HG03469 (cell line): Measurements from ENCODE around the gene GABRB3.

Source experiments
- ATAC-seq: cut with Tn5 transposase; IDR thresholded peaks from one replicate; pipeline ENCODE4 v1.9.1; 2021; ENCODE audit warnings: mild to moderate bottlenecking, moderate library complexity, moderate number of reproducible peaks; ENCODE audit not compliant: unreplicated experiment

GABRB3 gene

DNA sequence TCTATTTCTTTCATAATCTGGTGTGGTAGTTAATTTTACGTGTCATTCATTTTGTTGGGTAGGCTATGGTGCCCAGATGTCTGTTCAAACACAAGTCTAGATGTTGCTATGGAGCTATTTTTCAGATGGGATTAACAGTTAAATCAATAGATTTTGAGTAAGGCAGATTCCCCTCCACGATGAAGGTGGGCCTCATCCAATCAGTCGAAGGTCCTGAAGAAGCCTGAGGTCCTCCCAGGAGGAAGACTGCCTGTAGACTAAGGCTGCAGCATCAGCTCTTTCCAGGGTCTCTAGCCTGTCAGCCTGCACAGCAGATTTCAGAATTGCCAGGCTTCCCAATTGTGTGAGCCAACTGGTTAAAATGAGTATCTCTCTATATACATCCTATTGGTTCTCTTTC is 92.9 kb downstream of the GABRB3 start:
- no peak for ATAC-seq

- no peak for ATAC-seq
Observed at GRCh38 chr15:26676115-26676514, 96.8 kb downstream of the GABRB3 start.

DNA sequence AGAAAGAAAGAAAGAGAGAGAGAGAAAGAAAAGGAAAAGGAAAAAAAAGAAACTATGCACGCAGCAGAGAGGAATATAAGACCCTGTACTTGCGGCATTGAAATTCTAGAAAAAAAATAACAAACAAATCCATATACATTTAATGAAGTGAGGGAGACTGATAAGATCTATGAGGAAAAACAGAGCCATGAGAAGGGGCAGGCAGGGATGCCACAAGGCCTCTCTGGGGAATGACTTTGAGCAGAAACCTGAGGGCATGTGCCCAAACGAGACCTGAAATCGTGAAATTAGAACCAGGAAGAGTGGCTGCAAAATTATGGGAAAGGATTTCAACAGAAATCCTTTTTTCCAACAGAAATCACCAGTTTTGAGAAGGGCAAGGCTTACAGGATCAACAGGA is 98.4 kb downstream of the GABRB3 start:
- no peak for ATAC-seq

- no peak for ATAC-seq
Observed at GRCh38 chr15:26673445-26673844, 99.4 kb downstream of the GABRB3 start.

DNA sequence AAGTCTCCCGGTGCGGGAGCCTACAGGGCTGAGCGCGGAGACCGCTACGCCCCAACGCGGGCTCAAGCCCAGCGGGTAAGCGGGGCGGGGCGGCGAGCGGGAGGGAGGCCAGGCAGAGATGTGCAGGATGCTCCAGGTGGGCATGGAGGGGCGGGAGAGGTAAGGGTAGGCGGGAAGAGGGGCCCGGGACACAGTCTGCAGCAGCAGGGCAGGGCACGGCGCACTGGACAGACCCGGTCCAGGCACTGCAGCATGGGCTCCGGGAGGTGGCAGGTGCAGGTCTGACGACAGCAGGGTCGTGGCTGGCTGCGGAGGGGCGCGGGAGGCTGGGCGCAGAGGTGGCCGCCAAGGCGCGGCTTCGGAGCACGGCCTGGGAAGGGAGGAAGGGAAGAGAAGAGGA is 102.8 kb downstream of the GABRB3 start:
- no peak for ATAC-seq

DNA sequence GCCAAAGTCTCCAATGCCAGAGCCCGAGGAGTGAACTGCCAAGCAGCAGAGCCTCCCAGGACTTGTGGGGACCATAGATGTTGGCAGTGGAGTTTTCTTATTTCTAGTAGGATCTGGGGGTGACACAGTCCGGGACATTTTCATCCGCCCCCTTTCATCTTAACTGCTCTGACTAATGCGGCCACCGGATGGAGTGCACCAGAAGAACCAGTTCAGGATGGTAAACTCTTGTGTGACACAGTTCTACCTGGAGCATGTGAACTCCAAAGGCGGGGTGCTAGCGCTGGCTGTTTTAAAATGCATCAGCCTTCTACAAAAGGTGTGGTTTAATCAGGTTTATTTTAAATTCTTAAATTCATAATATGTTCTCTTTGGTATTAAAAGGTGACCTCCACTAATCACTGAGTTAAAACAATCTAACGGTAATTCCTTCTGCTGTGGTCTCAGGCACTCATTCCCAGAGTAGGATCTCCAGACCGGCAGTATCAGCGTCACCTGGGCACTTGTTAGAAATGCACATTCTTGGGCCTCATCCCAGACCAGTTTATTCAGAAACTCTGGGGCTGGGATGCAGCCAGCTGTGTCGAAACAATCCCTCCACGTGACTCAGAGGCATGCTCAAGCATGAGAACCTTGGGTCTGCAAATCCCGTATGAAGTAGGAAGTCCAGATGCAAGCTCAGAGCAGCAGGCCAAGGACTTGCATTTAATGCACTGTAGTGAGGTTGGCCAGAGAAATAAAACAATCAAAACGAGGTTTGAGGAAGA is 105.5 kb downstream of the GABRB3 start:
- ATAC-seq, result no peak

- ATAC-seq, result no peak
Observed at GRCh38 chr15:26665957-26666791, 106.7 kb downstream of the GABRB3 start.

DNA sequence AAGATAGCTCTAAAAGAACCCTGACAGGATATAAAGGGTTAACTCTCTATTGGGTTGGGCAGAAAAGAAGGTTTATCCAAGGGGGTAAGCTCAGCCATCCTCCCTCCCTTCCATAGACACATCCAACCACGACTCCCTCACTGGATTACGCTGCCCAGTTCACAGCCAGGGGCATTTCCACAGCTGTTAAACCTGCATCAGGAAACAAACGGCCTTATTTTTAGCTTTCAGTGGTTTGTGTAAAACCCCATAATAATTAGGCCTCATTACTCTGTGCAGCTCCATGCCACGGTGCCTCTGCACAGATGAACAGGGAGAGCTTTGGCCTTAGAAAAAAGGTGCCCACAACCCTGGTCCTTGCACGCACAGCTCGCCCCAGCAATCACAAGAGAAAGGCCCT is 110.6 kb downstream of the GABRB3 start:
- ATAC-seq, result no peak

- no peak for ATAC-seq
Observed at GRCh38 chr15:26661748-26662147, 111.1 kb downstream of the GABRB3 start.

- ATAC-seq, result no peak
Observed at GRCh38 chr15:26661107-26661506, 111.8 kb downstream of the GABRB3 start.

- no peak for ATAC-seq
Observed at GRCh38 chr15:26660241-26660640, 112.6 kb downstream of the GABRB3 start.

GRCh38 chr15:26658290-26658689 is 114.6 kb downstream of the GABRB3 start:
- ATAC-seq, result no peak

- ATAC-seq, result no peak
Observed at GRCh38 chr15:26656080-26656479, 116.8 kb downstream of the GABRB3 start.

GRCh38 chr15:26651909-26652308 is 121.0 kb downstream of the GABRB3 start:
- ATAC-seq, result no peak

GRCh38 chr15:26648676-26649075 is 124.2 kb downstream of the GABRB3 start:
- no peak for ATAC-seq

DNA sequence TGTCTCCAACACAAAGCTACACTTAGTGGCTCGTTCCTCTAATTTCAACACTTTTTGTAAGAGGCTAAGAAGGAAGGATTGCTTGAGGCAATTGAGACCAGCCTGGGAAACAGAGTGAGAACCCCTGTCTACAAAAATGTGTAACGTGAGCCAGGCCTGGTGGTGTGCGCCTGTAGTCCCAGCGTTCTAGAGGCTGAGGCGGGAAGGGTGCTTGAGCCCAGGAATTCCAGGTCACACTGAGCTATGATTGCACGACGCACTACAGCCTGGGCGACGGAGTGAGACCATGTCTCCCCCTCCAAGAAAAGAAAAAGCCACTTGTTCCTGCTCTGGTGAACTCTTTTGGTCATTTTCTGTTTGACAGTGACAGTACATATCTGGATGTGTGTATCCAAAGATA is 127.9 kb downstream of the GABRB3 start:
- no peak for ATAC-seq

GRCh38 chr15:26641144-26641543 is 131.7 kb downstream of the GABRB3 start:
- no peak for ATAC-seq

DNA sequence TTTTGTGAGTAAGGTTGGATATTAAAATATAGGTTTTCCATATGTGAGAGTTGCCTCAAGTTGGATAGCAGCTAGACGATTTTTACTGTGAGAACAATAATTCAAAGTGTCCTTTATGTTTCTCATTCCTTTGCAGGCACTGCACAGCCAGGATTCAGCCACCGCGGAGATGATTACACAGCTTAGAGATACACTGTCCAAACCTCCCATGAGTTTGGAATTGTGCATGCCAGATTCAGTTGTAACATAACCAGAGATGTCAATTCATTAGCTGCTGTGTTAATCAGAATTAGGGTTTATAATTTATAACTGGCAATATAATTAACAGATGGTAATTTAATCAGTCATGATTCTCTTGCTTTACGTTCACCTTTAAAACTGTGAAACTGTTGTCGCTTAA is 132.3 kb downstream of the GABRB3 start:
- no peak for ATAC-seq

GRCh38 chr15:26639966-26640365 is 132.9 kb downstream of the GABRB3 start:
- no peak for ATAC-seq

DNA sequence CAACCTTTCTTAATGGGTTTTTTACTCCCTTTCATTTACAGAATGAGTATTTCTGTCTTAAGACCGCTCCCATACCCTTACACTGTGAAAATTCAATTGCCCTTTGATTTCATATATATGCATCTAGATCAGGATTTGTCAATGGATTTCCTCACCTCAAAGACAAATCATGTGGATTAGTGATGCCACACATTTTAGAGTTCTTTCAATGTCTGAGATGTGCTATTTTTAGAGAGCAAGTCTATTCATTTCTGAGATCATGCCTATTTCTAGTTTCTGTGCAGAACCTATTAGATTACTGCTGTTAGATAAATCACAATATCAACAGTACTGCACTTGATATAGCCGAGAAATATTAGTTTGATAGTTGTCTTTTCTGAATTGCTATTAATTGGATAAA is 137.3 kb downstream of the GABRB3 start:
- no peak for ATAC-seq

DNA sequence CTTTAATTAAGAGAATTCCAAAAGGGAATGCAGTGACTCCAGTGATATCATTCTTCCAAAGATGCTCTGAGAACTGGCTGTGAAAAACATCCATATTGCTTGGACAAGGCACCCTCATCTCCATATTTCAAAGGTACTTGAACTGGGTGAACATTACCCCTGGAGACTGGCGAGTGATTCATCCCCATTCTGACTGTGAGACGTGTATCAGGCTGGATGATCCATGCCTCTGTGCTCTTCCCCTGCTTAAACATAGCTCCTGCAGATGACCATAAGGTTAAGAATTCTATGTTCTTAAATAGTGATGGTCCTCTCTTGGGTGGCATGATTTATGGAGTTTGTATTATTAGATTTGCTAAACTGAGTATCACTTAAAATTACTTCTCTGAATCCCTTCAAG is 137.8 kb downstream of the GABRB3 start:
- no peak for ATAC-seq

DNA sequence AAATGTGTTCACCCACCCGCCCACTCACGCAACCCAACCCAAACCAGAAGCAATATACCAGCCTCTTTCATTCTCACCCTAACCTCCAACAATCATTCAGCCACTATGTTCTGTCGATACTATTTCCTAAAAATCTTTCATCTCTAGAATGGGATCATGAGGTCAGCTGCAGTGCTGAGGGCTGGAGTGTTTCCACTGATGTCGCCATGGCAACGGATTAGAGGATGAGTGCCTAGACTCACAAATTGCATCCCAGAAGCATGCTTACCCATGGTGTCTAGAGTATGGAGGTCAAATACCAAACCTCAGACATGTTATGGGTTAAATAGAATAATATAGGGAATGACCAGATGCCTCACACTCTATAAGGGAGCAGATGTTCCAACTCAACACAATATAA is 138.5 kb downstream of the GABRB3 start:
- no peak for ATAC-seq
